ENCODE results near the gene TPTE2. TPM values are rescaled to one million over a fixed set of nuclear protein-coding genes. Genes with fewer than 3 reads are reported as not detected.
A peak's percentile ranks its signal among the peaks of the same experiment; 100 is the strongest.

The TPTE2 gene
- polyA plus RNA-seq, 1 of the 3 experiments (the other 2 are of a cell fraction), result not detected

- TF ChIP-seq, protein P1, sequence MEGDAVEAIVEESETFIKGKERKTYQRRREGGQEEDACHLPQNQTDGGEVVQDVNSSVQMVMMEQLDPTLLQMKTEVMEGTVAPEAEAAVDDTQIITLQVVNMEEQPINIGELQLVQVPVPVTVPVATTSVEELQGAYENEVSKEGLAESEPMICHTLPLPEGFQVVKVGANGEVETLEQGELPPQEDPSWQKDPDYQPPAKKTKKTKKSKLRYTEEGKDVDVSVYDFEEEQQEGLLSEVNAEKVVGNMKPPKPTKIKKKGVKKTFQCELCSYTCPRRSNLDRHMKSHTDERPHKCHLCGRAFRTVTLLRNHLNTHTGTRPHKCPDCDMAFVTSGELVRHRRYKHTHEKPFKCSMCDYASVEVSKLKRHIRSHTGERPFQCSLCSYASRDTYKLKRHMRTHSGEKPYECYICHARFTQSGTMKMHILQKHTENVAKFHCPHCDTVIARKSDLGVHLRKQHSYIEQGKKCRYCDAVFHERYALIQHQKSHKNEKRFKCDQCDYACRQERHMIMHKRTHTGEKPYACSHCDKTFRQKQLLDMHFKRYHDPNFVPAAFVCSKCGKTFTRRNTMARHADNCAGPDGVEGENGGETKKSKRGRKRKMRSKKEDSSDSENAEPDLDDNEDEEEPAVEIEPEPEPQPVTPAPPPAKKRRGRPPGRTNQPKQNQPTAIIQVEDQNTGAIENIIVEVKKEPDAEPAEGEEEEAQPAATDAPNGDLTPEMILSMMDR (IDR thresholded peaks at IDR 0.05), result no peak
- TF ChIP-seq MXI1 (IDR thresholded peaks at IDR 0.05; ENCODE audit: low read depth, low read length) (no peak), RCOR1 (IDR thresholded peaks at IDR 0.05; ENCODE audit: low read length) (no peak), GATA2 (CRISPR knock-in tag; IDR thresholded peaks at IDR 0.05) (no peak), JUND (IDR thresholded peaks at IDR 0.05) (peak; percentile 55), ELF1 (IDR thresholded peaks at IDR 0.05) (peak; percentile 80)
- TF ChIP-seq, protein P2, sequence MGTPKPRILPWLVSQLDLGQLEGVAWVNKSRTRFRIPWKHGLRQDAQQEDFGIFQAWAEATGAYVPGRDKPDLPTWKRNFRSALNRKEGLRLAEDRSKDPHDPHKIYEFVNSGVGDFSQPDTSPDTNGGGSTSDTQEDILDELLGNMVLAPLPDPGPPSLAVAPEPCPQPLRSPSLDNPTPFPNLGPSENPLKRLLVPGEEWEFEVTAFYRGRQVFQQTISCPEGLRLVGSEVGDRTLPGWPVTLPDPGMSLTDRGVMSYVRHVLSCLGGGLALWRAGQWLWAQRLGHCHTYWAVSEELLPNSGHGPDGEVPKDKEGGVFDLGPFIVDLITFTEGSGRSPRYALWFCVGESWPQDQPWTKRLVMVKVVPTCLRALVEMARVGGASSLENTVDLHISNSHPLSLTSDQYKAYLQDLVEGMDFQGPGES (IDR thresholded peaks at IDR 0.05; ENCODE audit: low read depth, low read length), result no peak
- TF ChIP-seq, protein P3, sequence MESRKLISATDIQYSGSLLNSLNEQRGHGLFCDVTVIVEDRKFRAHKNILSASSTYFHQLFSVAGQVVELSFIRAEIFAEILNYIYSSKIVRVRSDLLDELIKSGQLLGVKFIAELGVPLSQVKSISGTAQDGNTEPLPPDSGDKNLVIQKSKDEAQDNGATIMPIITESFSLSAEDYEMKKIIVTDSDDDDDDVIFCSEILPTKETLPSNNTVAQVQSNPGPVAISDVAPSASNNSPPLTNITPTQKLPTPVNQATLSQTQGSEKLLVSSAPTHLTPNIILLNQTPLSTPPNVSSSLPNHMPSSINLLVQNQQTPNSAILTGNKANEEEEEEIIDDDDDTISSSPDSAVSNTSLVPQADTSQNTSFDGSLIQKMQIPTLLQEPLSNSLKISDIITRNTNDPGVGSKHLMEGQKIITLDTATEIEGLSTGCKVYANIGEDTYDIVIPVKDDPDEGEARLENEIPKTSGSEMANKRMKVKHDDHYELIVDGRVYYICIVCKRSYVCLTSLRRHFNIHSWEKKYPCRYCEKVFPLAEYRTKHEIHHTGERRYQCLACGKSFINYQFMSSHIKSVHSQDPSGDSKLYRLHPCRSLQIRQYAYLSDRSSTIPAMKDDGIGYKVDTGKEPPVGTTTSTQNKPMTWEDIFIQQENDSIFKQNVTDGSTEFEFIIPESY (IDR thresholded peaks at IDR 0.05; ENCODE audit: borderline replicate concordance, low read depth), result no peak
Observed at GRCh38 chr13:19586904-19587634, 25.7 kb upstream of the TPTE2 start (continued).

DNA sequence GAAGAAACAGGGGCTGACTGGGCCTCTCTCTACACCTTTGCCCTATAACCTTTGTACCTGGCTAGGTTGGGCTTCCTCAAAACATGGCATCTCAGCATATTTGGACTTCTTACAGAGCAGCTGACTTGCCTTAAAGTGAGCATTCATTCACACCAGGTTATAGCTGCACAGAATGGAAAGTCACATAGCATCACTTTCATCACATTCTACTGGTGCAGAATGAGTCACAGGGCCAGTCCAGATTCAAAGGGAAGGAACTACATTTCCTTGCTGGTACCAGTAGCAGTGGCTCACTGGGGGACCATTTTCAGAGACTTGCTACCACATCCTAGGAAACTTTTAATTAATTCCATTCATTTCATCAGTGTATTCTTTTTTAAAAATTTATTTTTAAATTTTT is 20.3 kb upstream of the TPTE2 start:
- ChIA-PET CTCF (no interaction called here), POLR2A (no interaction called here)
- no peaks in the 10 kb centered on the region for H3K9me2 ChIP-seq
- no peak overlapping the region for H3K27ac ChIP-seq (ENCODE audit: low read depth in 2 of 2, low read length in 1 of 2)
- H3K79me2 ChIP-seq (ENCODE audit: insufficient read depth), result no peaks in the 10 kb centered on the region
- no peaks in the 10 kb centered on the region for H3K36me3 ChIP-seq (replicated peaks in 1 of 2; ENCODE audit: control insufficient read depth in 1 of 2, insufficient read depth in 2 of 2, low read length in 1 of 2)
- H3K4me2 ChIP-seq, result no peak overlapping the region
- H3K4me3 ChIP-seq (ENCODE audit: low read depth in 2 of 2, low read length in 1 of 2), result no peak overlapping the region
- no peaks in the 10 kb centered on the region for H3F3A ChIP-seq (replicated peaks; ENCODE audit: insufficient read depth)
- no peaks in the 10 kb centered on the region for H3K27me3 ChIP-seq (ENCODE audit: insufficient read depth)
- TF ChIP-seq, protein P4, sequence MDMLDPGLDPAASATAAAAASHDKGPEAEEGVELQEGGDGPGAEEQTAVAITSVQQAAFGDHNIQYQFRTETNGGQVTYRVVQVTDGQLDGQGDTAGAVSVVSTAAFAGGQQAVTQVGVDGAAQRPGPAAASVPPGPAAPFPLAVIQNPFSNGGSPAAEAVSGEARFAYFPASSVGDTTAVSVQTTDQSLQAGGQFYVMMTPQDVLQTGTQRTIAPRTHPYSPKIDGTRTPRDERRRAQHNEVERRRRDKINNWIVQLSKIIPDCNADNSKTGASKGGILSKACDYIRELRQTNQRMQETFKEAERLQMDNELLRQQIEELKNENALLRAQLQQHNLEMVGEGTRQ (IDR thresholded peaks at IDR 0.05; ENCODE audit: borderline replicate concordance, low read depth, low read length), result no peak
- TF ChIP-seq RAD21 (IDR thresholded peaks at IDR 0.05; ENCODE audit: low read length) (no peak), RCOR1 (IDR thresholded peaks at IDR 0.05; ENCODE audit: low read length) (no peak), EZH2phosphoT487 (IDR thresholded peaks at IDR 0.05; ENCODE audit: borderline replicate concordance, low read depth) (no peak), EP300 (IDR thresholded peaks at IDR 0.05; ENCODE audit: borderline replicate concordance in 1 of 2, low read depth in 1 of 2, low read length in 1 of 2) (no peak), GATA2 (CRISPR knock-in tag; IDR thresholded peaks at IDR 0.05) (no peak), FOSL2 (IDR thresholded peaks at IDR 0.05; ENCODE audit: borderline replicate concordance, low read depth) (no peak), SIN3A (IDR thresholded peaks at IDR 0.05; ENCODE audit: borderline replicate concordance, low read depth, low read length) (no peak), MXI1 (IDR thresholded peaks at IDR 0.05; ENCODE audit: low read depth, low read length) (no peak), NRF1 (IDR thresholded peaks at IDR 0.05; ENCODE audit: low read depth, low read length) (no peak)
- TF ChIP-seq, protein P5, sequence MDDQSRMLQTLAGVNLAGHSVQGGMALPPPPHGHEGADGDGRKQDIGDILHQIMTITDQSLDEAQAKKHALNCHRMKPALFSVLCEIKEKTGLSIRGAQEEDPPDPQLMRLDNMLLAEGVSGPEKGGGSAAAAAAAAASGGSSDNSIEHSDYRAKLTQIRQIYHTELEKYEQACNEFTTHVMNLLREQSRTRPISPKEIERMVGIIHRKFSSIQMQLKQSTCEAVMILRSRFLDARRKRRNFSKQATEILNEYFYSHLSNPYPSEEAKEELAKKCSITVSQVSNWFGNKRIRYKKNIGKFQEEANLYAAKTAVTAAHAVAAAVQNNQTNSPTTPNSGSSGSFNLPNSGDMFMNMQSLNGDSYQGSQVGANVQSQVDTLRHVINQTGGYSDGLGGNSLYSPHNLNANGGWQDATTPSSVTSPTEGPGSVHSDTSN (IDR thresholded peaks at IDR 0.05), result no peak
- TF ChIP-seq, protein P6, sequence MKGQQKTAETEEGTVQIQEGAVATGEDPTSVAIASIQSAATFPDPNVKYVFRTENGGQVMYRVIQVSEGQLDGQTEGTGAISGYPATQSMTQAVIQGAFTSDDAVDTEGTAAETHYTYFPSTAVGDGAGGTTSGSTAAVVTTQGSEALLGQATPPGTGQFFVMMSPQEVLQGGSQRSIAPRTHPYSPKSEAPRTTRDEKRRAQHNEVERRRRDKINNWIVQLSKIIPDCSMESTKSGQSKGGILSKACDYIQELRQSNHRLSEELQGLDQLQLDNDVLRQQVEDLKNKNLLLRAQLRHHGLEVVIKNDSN (IDR thresholded peaks at IDR 0.05; ENCODE audit: borderline replicate concordance, low read depth), result no peak
- no peak for DNase-seq
- no peak overlapping the region for H3K9ac ChIP-seq
- H3K9me3 ChIP-seq, result no peaks in the 10 kb centered on the region
- H3K4me1 ChIP-seq (ENCODE audit: control insufficient read depth in 1 of 2, insufficient read depth in 2 of 2, low read depth in 1 of 2, low read length in 1 of 2), result no peaks in the 10 kb centered on the region
- H4K20me1 ChIP-seq (ENCODE audit: insufficient read depth), result no peaks in the 10 kb centered on the region
- no peak overlapping the region for H2AFZ ChIP-seq (ENCODE audit: low read depth)

All from SK-N-SH (cell line).